ENCODE results near the gene EGLN2. TPM values are rescaled to one million over a fixed set of nuclear protein-coding genes. Genes with fewer than 3 reads are reported as not detected.
"Not testable (repeated sequence)": the region's sequence is repeated elsewhere in the genome, so short reads cannot be mapped to it uniquely, and the experiment has no call there.

Gene EGLN2
- total RNA-seq, 1 donor from 2014 or later = 113 TPM

- not testable (repeated sequence) for DNase-seq (ENCODE audit: low spot score)
Measured at GRCh38 chr19:40842012-40842411, 43.0 kb downstream of the EGLN2 start.

GRCh38 chr19:40842997-40843652, 44.1 kb downstream of the EGLN2 start:
- not testable (repeated sequence) for DNase-seq (ENCODE audit: low spot score)

GRCh38 chr19:40843653-40844052, 44.7 kb downstream of the EGLN2 start:
- DNase-seq (ENCODE audit: low spot score) = not testable (repeated sequence)

GRCh38 chr19:40846722-40847121, 47.7 kb downstream of the EGLN2 start:
- not testable (repeated sequence) for DNase-seq (ENCODE audit: low spot score)

- DNase-seq (ENCODE audit: low spot score) = not testable (repeated sequence)
Measured at GRCh38 chr19:40850277-40850676, 51.3 kb downstream of the EGLN2 start, which contains the start of gene CYP2A6. Gene CYP2A6, minus strand, starts transcription at chr19:40850447. Its CDS starts 21 bp downstream, at chr19:40850426.

GRCh38 chr19:40852467-40853152, 53.6 kb downstream of the EGLN2 start:
- not testable (repeated sequence) for DNase-seq (ENCODE audit: low spot score)

Other genes starting within 250 kb of the EGLN2 start
- 54.3 TPM for gene SHKBP1, start 222.3 kb upstream of the EGLN2 start, total RNA-seq
- gene LTBP4, start 197.8 kb upstream of the EGLN2 start, total RNA-seq = 217 TPM
- 63.8 TPM for gene NUMBL, start 108.5 kb upstream of the EGLN2 start, total RNA-seq
- gene COQ8B, start 82.3 kb upstream of the EGLN2 start, total RNA-seq = 16.8 TPM
- 53.1 TPM for gene ITPKC, start 82.1 kb upstream of the EGLN2 start, total RNA-seq
- gene ACTMAP, start 48.7 kb upstream of the EGLN2 start, total RNA-seq = 5.6 TPM
- gene SNRPA, start 48.0 kb upstream of the EGLN2 start, total RNA-seq = 41.3 TPM
- not detected for gene MIA, start 23.7 kb upstream of the EGLN2 start, total RNA-seq
- 26.9 TPM for gene RAB4B, start 20.9 kb upstream of the EGLN2 start, total RNA-seq
- gene CYP2A6, start 51.3 kb downstream of the EGLN2 start, total RNA-seq = 0.48 TPM
- gene CYP2A7, start 83.0 kb downstream of the EGLN2 start, total RNA-seq = not detected
- not detected for gene CYP2B6, start 192.1 kb downstream of the EGLN2 start, total RNA-seq

All from mesenteric fat pad (tissue), 1 donor.